ENCODE data around the gene RALY. TPM values are rescaled to one million over a fixed set of nuclear protein-coding genes. Genes with fewer than 3 reads are reported as not detected.

The RALY gene
- total and polyA plus RNA-seq, 2 donors (not counting 3 experiments of a cell fraction or from before 2014, with no cell fraction given), result 142 to 146 TPM

GRCh38 chr20:33951171-33951570 is 42.5 kb upstream of the RALY start:
- dilution Hi-C loops (cut with MboI; ENCODE audit: extremely low pct_ligation_motif_present, low sequenced_read_pairs) (no loop called here), intact Hi-C loops (cut with micrococcal nuclease) (no loop called here)
- Histone ChIP-seq H3K27me3 (ENCODE audit: control insufficient read depth in 2 of 2, insufficient read depth in 2 of 2, low read length in 2 of 2) (peaks cover 2 to 4% of the 10 kb centered on the region in 2 experiments), H3K9me1 (replicated peaks; ENCODE audit: control insufficient read depth, extremely low read depth, insufficient read depth, low read length) (no peaks in the 10 kb centered on the region), H3K36me3 (ENCODE audit: control insufficient read depth in 2 of 2, extremely low read depth in 1 of 2, insufficient read depth in 2 of 2, low read length in 2 of 2) (no peaks in the 10 kb centered on the region), H3K4me2 (ENCODE audit: insufficient read depth, low read length) (no peak overlapping the region), H2AFZ (ENCODE audit: low read depth, low read length) (no peak overlapping the region), H3K4me3 (replicated peaks in 1 of 3; ENCODE audit: insufficient read depth in 1 of 3, low read depth in 1 of 3, low read length in 3 of 3) (no peak overlapping the region), H3K9ac (replicated peaks; ENCODE audit: extremely low read depth, insufficient read depth, low read length) (no peak overlapping the region), H3K9me3 (replicated peaks; ENCODE audit: control insufficient read depth, insufficient read depth, low read length) (no peaks in the 10 kb centered on the region), H4K20me1 (replicated peaks; ENCODE audit: control insufficient read depth, extremely low read depth, insufficient read depth, low read length) (no peaks in the 10 kb centered on the region), H3K79me2 (ENCODE audit: control insufficient read depth, insufficient read depth, low read length) (no peaks in the 10 kb centered on the region), H3K27ac (ENCODE audit: insufficient read depth, low read depth, low read length) (no peak overlapping the region), H3K4me1 (ENCODE audit: control insufficient read depth, extremely low read depth, insufficient read depth, low read length) (no peaks in the 10 kb centered on the region)
- FAIRE-seq (no peak), DNase-seq (ENCODE audit: low read depth, low spot score) (no peak)
- BruUV-seq (replicated peaks), result no TSS peak
- ChIA-PET POLR2A (no interaction called here), CTCF (no interaction called here)
- TF ChIP-seq CTCF (IDR thresholded peaks at IDR 0.05; ENCODE audit: extremely low read depth in 1 of 2, insufficient read depth in 1 of 2, low read depth in 1 of 2, low read length in 2 of 2), result no peak
- TF ChIP-seq JUN (IDR thresholded peaks at IDR 0.05; ENCODE audit: borderline replicate concordance, insufficient read depth, insufficient read length, low read depth), result no peak
- TF ChIP-seq MYC (IDR thresholded peaks at IDR 0.05; ENCODE audit: low read depth, low read length), result no peak
- TF ChIP-seq GATA2 (IDR thresholded peaks at IDR 0.05; ENCODE audit: insufficient read depth, insufficient read length, low read depth, low read length), result no peak
- TF ChIP-seq POLR2A (IDR thresholded peaks at IDR 0.05; ENCODE audit: low read depth, low read length), result no peak
- no peak for TF ChIP-seq MAX (IDR thresholded peaks at IDR 0.05; ENCODE audit: insufficient read depth, insufficient read length)
- no peak for TF ChIP-seq EZH2 (IDR thresholded peaks at IDR 0.05; ENCODE audit: borderline replicate concordance, low read depth, low read length, severe bottlenecking)
- TF ChIP-seq FOS (IDR thresholded peaks at IDR 0.05; ENCODE audit: borderline replicate concordance, insufficient read depth, low read length), result no peak
- TF ChIP-seq POLR2AphosphoS5 (IDR thresholded peaks at IDR 0.05; ENCODE audit: insufficient read depth, low read depth, low read length), result no peak

All from endothelial cell of umbilical vein (primary cell).